ENCODE results near the gene CPOX. TPM values are rescaled to one million over a fixed set of nuclear protein-coding genes. Genes with fewer than 3 reads are reported as not detected.

The CPOX gene
- total and polyA plus RNA-seq, 10 of the 15 experiments (the other 5 are each of a cell fraction or from before 2014, with no cell fraction given), result 40.7 to 72.6 (median 64.5) TPM

DNA sequence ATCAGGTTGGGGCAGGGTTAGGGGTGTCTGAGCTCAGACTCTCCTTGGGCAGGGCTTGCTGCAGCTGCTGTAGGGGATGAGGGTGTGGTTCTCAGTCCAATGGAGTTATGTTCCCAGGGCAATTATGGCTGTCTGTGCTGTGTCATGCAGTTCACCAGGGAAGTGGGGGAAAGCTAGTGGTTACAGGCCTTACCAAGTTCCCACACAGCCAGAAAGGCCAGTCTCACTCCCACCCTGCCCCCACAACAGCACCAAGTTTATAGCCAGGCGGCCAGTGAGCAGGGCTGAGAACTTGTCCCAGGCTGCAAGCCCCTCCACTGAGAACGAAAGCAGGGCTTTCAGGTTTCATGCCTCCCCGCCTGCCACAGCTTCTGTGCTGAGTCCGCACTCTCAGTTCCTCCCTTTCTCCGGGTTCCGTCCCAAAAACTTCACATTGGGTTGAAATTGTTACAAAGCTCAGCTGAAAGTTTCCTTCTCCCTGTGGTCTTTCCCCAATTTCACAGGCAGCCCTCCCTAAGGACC is 19.6 kb upstream of the CPOX start (continued):
- TF ChIP-seq, protein P1, sequence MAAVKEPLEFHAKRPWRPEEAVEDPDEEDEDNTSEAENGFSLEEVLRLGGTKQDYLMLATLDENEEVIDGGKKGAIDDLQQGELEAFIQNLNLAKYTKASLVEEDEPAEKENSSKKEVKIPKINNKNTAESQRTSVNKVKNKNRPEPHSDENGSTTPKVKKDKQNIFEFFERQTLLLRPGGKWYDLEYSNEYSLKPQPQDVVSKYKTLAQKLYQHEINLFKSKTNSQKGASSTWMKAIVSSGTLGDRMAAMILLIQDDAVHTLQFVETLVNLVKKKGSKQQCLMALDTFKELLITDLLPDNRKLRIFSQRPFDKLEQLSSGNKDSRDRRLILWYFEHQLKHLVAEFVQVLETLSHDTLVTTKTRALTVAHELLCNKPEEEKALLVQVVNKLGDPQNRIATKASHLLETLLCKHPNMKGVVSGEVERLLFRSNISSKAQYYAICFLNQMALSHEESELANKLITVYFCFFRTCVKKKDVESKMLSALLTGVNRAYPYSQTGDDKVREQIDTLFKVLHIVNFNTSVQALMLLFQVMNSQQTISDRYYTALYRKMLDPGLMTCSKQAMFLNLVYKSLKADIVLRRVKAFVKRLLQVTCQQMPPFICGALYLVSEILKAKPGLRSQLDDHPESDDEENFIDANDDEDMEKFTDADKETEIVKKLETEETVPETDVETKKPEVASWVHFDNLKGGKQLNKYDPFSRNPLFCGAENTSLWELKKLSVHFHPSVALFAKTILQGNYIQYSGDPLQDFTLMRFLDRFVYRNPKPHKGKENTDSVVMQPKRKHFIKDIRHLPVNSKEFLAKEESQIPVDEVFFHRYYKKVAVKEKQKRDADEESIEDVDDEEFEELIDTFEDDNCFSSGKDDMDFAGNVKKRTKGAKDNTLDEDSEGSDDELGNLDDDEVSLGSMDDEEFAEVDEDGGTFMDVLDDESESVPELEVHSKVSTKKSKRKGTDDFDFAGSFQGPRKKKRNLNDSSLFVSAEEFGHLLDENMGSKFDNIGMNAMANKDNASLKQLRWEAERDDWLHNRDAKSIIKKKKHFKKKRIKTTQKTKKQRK (IDR thresholded peaks at IDR 0.05; ENCODE audit: low read depth, low read length), result no peak
- TF ChIP-seq NFIC (IDR thresholded peaks at IDR 0.05; ENCODE audit: low read depth, low read length), result peak; percentile 80
- TF ChIP-seq, protein P2, sequence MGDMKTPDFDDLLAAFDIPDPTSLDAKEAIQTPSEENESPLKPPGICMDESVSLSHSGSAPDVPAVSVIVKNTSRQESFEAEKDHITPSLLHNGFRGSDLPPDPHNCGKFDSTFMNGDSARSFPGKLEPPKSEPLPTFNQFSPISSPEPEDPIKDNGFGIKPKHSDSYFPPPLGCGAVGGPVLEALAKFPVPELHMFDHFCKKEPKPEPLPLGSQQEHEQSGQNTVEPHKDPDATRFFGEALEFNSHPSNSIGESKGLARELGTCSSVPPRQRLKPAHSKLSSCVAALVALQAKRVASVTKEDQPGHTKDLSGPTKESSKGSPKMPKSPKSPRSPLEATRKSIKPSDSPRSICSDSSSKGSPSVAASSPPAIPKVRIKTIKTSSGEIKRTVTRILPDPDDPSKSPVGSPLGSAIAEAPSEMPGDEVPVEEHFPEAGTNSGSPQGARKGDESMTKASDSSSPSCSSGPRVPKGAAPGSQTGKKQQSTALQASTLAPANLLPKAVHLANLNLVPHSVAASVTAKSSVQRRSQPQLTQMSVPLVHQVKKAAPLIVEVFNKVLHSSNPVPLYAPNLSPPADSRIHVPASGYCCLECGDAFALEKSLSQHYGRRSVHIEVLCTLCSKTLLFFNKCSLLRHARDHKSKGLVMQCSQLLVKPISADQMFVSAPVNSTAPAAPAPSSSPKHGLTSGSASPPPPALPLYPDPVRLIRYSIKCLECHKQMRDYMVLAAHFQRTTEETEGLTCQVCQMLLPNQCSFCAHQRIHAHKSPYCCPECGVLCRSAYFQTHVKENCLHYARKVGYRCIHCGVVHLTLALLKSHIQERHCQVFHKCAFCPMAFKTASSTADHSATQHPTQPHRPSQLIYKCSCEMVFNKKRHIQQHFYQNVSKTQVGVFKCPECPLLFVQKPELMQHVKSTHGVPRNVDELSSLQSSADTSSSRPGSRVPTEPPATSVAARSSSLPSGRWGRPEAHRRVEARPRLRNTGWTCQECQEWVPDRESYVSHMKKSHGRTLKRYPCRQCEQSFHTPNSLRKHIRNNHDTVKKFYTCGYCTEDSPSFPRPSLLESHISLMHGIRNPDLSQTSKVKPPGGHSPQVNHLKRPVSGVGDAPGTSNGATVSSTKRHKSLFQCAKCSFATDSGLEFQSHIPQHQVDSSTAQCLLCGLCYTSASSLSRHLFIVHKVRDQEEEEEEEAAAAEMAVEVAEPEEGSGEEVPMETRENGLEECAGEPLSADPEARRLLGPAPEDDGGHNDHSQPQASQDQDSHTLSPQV (IDR thresholded peaks at IDR 0.05), result no peak
- TF ChIP-seq, protein P3, sequence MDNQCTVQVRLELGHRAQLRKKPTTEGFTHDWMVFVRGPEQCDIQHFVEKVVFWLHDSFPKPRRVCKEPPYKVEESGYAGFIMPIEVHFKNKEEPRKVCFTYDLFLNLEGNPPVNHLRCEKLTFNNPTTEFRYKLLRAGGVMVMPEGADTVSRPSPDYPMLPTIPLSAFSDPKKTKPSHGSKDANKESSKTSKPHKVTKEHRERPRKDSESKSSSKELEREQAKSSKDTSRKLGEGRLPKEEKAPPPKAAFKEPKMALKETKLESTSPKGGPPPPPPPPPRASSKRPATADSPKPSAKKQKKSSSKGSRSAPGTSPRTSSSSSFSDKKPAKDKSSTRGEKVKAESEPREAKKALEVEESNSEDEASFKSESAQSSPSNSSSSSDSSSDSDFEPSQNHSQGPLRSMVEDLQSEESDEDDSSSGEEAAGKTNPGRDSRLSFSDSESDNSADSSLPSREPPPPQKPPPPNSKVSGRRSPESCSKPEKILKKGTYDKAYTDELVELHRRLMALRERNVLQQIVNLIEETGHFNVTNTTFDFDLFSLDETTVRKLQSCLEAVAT (IDR thresholded peaks at IDR 0.05), result 0 out of 2 replicates have a peak, but pooled peaks have one; percentile 31
- TF ChIP-seq, protein P4, sequence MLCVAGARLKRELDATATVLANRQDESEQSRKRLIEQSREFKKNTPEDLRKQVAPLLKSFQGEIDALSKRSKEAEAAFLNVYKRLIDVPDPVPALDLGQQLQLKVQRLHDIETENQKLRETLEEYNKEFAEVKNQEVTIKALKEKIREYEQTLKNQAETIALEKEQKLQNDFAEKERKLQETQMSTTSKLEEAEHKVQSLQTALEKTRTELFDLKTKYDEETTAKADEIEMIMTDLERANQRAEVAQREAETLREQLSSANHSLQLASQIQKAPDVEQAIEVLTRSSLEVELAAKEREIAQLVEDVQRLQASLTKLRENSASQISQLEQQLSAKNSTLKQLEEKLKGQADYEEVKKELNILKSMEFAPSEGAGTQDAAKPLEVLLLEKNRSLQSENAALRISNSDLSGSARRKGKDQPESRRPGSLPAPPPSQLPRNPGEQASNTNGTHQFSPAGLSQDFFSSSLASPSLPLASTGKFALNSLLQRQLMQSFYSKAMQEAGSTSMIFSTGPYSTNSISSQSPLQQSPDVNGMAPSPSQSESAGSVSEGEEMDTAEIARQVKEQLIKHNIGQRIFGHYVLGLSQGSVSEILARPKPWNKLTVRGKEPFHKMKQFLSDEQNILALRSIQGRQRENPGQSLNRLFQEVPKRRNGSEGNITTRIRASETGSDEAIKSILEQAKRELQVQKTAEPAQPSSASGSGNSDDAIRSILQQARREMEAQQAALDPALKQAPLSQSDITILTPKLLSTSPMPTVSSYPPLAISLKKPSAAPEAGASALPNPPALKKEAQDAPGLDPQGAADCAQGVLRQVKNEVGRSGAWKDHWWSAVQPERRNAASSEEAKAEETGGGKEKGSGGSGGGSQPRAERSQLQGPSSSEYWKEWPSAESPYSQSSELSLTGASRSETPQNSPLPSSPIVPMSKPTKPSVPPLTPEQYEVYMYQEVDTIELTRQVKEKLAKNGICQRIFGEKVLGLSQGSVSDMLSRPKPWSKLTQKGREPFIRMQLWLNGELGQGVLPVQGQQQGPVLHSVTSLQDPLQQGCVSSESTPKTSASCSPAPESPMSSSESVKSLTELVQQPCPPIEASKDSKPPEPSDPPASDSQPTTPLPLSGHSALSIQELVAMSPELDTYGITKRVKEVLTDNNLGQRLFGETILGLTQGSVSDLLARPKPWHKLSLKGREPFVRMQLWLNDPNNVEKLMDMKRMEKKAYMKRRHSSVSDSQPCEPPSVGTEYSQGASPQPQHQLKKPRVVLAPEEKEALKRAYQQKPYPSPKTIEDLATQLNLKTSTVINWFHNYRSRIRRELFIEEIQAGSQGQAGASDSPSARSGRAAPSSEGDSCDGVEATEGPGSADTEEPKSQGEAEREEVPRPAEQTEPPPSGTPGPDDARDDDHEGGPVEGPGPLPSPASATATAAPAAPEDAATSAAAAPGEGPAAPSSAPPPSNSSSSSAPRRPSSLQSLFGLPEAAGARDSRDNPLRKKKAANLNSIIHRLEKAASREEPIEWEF (IDR thresholded peaks at IDR 0.05; ENCODE audit: insufficient replicate concordance, low read depth, low read length), result peak; percentile 96
- peak; percentile 73; the same call in 1 of the 2 replicates for TF ChIP-seq CBX5 (IDR thresholded peaks at IDR 0.05; ENCODE audit: low read depth)
- TF ChIP-seq EP300 (IDR thresholded peaks at IDR 0.05; ENCODE audit: borderline replicate concordance in 1 of 2, control insufficient read depth in 1 of 2, low read depth in 2 of 2, low read length in 2 of 2), result peak in 1 of 2 experiments; percentile 34; a peak in 1 of 4 replicates
- TF ChIP-seq TCF12 (IDR thresholded peaks at IDR 0.05; ENCODE audit: low read depth, low read length), result peak; percentile 96
- TF ChIP-seq KLF5 (IDR thresholded peaks at IDR 0.05; ENCODE audit: partially characterized antibody), result no peak
- TF ChIP-seq, protein P5, sequence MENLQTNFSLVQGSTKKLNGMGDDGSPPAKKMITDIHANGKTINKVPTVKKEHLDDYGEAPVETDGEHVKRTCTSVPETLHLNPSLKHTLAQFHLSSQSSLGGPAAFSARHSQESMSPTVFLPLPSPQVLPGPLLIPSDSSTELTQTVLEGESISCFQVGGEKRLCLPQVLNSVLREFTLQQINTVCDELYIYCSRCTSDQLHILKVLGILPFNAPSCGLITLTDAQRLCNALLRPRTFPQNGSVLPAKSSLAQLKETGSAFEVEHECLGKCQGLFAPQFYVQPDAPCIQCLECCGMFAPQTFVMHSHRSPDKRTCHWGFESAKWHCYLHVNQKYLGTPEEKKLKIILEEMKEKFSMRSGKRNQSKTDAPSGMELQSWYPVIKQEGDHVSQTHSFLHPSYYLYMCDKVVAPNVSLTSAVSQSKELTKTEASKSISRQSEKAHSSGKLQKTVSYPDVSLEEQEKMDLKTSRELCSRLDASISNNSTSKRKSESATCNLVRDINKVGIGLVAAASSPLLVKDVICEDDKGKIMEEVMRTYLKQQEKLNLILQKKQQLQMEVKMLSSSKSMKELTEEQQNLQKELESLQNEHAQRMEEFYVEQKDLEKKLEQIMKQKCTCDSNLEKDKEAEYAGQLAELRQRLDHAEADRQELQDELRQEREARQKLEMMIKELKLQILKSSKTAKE (IDR thresholded peaks at IDR 0.05; ENCODE audit: low read depth, poor library complexity, severe bottlenecking), result no peak
- peak in 1 of 2 experiments; percentile 36; a peak in 2 of 4 replicates for TF ChIP-seq BHLHE40 (IDR thresholded peaks at IDR 0.05; ENCODE audit: borderline replicate concordance in 1 of 2, low read depth in 2 of 2, low read length in 1 of 2)

All from GM12878 (cell line).